ENCODE data around the gene SPON1. TPM values are rescaled to one million over a fixed set of nuclear protein-coding genes. Genes with fewer than 3 reads are reported as not detected.
"Not testable (repeated sequence)": the region's sequence is repeated elsewhere in the genome, so short reads cannot be mapped to it uniquely, and the experiment has no call there.

Gene SPON1
- total and polyA plus RNA-seq, 2 experiments from 2014 or later: 2.9 to 6.4 TPM

- Mint-ChIP-seq H3K36me3 (ENCODE audit: low read depth) (peaks cover 88% of the 10 kb centered on the region), H3K4me1 (peaks cover 12% of the 10 kb centered on the region), H3K27me3 (ENCODE audit: insufficient read depth, low read depth, poor library complexity) (peaks cover 39% of the 10 kb centered on the region), H3K9me3 (peaks cover 28% of the 10 kb centered on the region)
- H3K4me2 ChIP-seq; DNase-seq (ENCODE audit: low spot score); H4K20me1 ChIP-seq (replicated peaks; ENCODE audit: insufficient read depth); H3K27me3 ChIP-seq (ENCODE audit: insufficient read depth); H3K4me1 ChIP-seq (ENCODE audit: insufficient read depth); H3K27ac ChIP-seq (ENCODE audit: low read depth); H2AFZ ChIP-seq; ATAC-seq; H3K27ac Mint-ChIP-seq; H3K4me3 Mint-ChIP-seq; H3K4me3 ChIP-seq; H3K9me2 ChIP-seq (ENCODE audit: insufficient read depth); H3K79me2 ChIP-seq (replicated peaks; ENCODE audit: insufficient read depth): not testable (repeated sequence)
- Histone ChIP-seq H3K36me3 (ENCODE audit: insufficient read depth) (peaks cover 48% of the 10 kb centered on the region), H3F3A (replicated peaks; ENCODE audit: low read depth) (peaks cover 27% of the 10 kb centered on the region)
Observed at GRCh38 chr11:14278869-14279268, 316.3 kb downstream of the SPON1 start.

GRCh38 chr11:14288189-14288935, 325.8 kb downstream of the SPON1 start:
- H3K4me1 Mint-ChIP-seq: peaks cover 16% of the 10 kb centered on the region; the same call in 2 of the 3 replicates
- H2AFZ ChIP-seq: no peak overlapping the region
- H3K27me3 ChIP-seq (ENCODE audit: insufficient read depth): no peaks in the 10 kb centered on the region
- H3F3A ChIP-seq (replicated peaks; ENCODE audit: low read depth): no peaks in the 10 kb centered on the region
- peaks cover 46% of the 10 kb centered on the region for H3K79me2 ChIP-seq (replicated peaks; ENCODE audit: insufficient read depth)
- H3K9me2 ChIP-seq (ENCODE audit: insufficient read depth): no peaks in the 10 kb centered on the region
- H3K27ac ChIP-seq (ENCODE audit: low read depth): peak overlapping the region; percentile 43
- DNase-seq (ENCODE audit: low spot score): no peak
- H3K4me3 ChIP-seq: no peak overlapping the region
- H3K4me3 Mint-ChIP-seq: no peak overlapping the region
- H3K4me2 ChIP-seq: no peak overlapping the region
- no peaks in the 10 kb centered on the region for H3K9me3 Mint-ChIP-seq
- H3K4me1 ChIP-seq (ENCODE audit: insufficient read depth): no peaks in the 10 kb centered on the region
- ATAC-seq: no peak
- H3K27me3 Mint-ChIP-seq (ENCODE audit: insufficient read depth, low read depth, poor library complexity): peaks cover 2% of the 10 kb centered on the region
- H3K36me3 Mint-ChIP-seq (ENCODE audit: low read depth): peaks cover 66% of the 10 kb centered on the region
- peaks cover 25% of the 10 kb centered on the region for H4K20me1 ChIP-seq (replicated peaks; ENCODE audit: insufficient read depth)
- peaks cover 28% of the 10 kb centered on the region for H3K36me3 ChIP-seq (ENCODE audit: insufficient read depth)
- peak overlapping the region; percentile 72 for H3K27ac Mint-ChIP-seq
- no peak for TF ChIP-seq POLR2AphosphoS5 (IDR thresholded peaks at IDR 0.05; ENCODE audit: low read depth)
- TF ChIP-seq REST (IDR thresholded peaks at IDR 0.05; ENCODE audit: unreplicated experiment): no peak
- TF ChIP-seq ZNF114 (CRISPR knock-in tag; IDR thresholded peaks at IDR 0.05): no peak
- no peak for TF ChIP-seq CREB1 (CRISPR knock-in tag; IDR thresholded peaks at IDR 0.05; ENCODE audit: low read depth)

- Mint-ChIP-seq H3K27ac (no peak overlapping the region), H3K4me3 (no peak overlapping the region)
- TF ChIP-seq CREB1 (CRISPR knock-in tag; IDR thresholded peaks at IDR 0.05; ENCODE audit: low read depth) (no peak), CTCF (conservative IDR thresholded peaks at IDR 0.05; ENCODE audit: low read depth in 2 of 2) (peak in 1 of 2 experiments; percentile 34; a peak in 1 of 4 replicates)
Observed at GRCh38 chr11:14290422-14290821, 327.9 kb downstream of the SPON1 start.

More at GRCh38 chr11:14290422-14290821, 327.9 kb downstream of the SPON1 start:
- no peak overlapping the region for H3K4me2 ChIP-seq
- H4K20me1 ChIP-seq (replicated peaks; ENCODE audit: insufficient read depth): peaks cover 28% of the 10 kb centered on the region
- DNase-seq (ENCODE audit: low spot score) (peak; percentile 63), ATAC-seq (peak; percentile 79)
- peaks cover 65% of the 10 kb centered on the region for H3K79me2 ChIP-seq (replicated peaks; ENCODE audit: insufficient read depth)
- H3K27me3 ChIP-seq (ENCODE audit: insufficient read depth): no peaks in the 10 kb centered on the region
- no peaks in the 10 kb centered on the region for H3K9me3 Mint-ChIP-seq
- H3K4me1 ChIP-seq (ENCODE audit: insufficient read depth): no peaks in the 10 kb centered on the region
- H3K9me2 ChIP-seq (ENCODE audit: insufficient read depth): no peaks in the 10 kb centered on the region
- peaks cover 43% of the 10 kb centered on the region for H3K36me3 ChIP-seq (ENCODE audit: insufficient read depth)
- H3K4me1 Mint-ChIP-seq: peaks cover 16% of the 10 kb centered on the region; the same call in 2 of the 3 replicates
- peaks cover 2% of the 10 kb centered on the region for H3K27me3 Mint-ChIP-seq (ENCODE audit: insufficient read depth, low read depth, poor library complexity)
- no peak overlapping the region for H2AFZ ChIP-seq
- H3K36me3 Mint-ChIP-seq (ENCODE audit: low read depth): peaks cover 67% of the 10 kb centered on the region
- no peak overlapping the region for H3K27ac ChIP-seq (ENCODE audit: low read depth)
- no peaks in the 10 kb centered on the region for H3F3A ChIP-seq (replicated peaks; ENCODE audit: low read depth)
- H3K4me3 ChIP-seq: no peak overlapping the region
